Measurements from ENCODE around the gene RARRES2. TPM values are rescaled to one million over a fixed set of nuclear protein-coding genes. Genes with fewer than 3 reads are reported as not detected.

RARRES2 gene
- polyA plus RNA-seq, 3 donors: 37.9 to 63.1 (median 53.5) TPM

Other genes starting within 250 kb of the RARRES2 start
- 10 to 100 TPM; 21.9 to 30.2 (median 24.6) TPM for gene LRRC61, start 18.3 kb downstream of the RARRES2 start, polyA plus RNA-seq (ENCODE audit: insufficient read length in 3 of 3)
- 1 to 10 TPM; 6.6 to 9.7 (median 9.5) TPM for gene ACTR3C, start 18.1 kb downstream of the RARRES2 start, polyA plus RNA-seq (ENCODE audit: insufficient read length in 3 of 3)
- 100 to 1,000 TPM in 2 of 3 donors, 10 to 100 TPM in 1; 80.5 to 110 (median 109) TPM for gene REPIN1, start 27.2 kb upstream of the RARRES2 start, polyA plus RNA-seq (ENCODE audit: insufficient read length in 3 of 3)
- gene ZNF775, start 37.7 kb upstream of the RARRES2 start, polyA plus RNA-seq (ENCODE audit: insufficient read length in 3 of 3): 1 to 10 TPM; 3.8 to 7.0 (median 7.0) TPM
- 10 to 100 TPM in 1 of 3 donors, 1 to 10 TPM in 2; 7.1 to 10.4 (median 9.4) TPM for gene GIMAP8, start 109.0 kb upstream of the RARRES2 start, polyA plus RNA-seq (ENCODE audit: insufficient read length in 3 of 3)
- 10 to 100 TPM; 10.3 to 15.7 (median 14.3) TPM for gene GIMAP7, start 173.2 kb upstream of the RARRES2 start, polyA plus RNA-seq (ENCODE audit: insufficient read length in 3 of 3)
- 10 to 100 TPM; 21.2 to 27.5 (median 23.4) TPM for gene GIMAP4, start 225.8 kb upstream of the RARRES2 start, polyA plus RNA-seq (ENCODE audit: insufficient read length in 3 of 3)

Measured in renal cortex interstitium (tissue), 3 donors.